Measurements from ENCODE around the gene HHIPL1.
A peak's percentile ranks its signal among the peaks of the same experiment; 100 is the strongest.

The HHIPL1 gene

DNA sequence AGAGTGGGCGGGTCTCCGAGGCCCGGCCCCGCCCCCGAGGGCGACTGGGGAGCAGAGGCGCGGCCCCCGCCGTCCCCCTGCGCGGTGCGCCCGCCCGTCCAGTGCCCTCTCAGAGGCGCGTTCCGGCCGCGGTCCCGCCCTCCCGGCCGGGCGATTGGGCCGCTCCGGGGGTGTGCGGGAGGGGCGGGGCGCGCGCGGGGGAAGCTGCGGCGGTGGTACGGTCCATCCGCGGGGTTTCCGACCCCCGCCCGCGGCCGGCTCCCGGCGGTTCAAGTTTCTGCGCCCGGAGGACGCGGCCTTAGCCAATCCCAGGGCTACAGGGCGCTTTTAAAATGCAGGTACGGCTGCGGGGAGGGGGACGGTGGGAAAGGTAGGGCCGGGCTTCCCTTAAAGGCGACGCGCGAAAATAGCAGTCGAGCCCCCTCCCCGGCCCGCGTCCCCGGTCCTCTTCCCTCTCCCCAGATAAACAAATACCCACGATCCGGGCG lies 40.6 kb upstream of the HHIPL1 start:
- TF ChIP-seq ZNF274 (IDR thresholded peaks at IDR 0.05; ENCODE audit: low read depth, low read length) = no peak
- H3K4me3 ChIP-seq (ENCODE audit: low read length) = peak overlapping the region; percentile 71

DNA sequence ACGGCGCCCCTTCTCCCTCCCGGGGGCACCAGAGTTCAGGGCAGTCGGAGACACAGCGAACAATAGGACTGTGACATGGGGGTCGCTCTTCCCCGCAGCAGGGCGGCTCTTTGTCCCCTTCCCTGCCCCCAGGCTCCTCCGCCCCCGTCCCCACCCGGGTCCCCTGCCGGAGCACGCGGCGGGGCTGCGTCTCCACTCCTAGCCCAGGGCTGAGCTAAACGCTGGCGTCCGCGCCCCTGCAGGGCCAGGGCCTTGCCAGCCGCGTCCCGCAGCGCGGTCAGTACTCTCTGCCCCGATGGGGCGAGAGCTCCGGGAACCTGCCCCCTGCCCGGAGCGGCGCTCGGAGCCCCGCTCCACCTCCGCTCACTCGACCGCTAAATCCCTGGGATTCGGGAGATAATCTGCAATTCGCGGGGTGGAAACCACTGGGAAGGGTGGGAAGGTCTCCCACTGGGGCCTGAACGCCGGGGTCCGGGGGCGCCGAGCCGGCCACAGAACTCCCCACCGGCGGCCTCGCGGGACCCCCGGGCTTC lies 40.1 kb upstream of the HHIPL1 start:
- H3K4me3 ChIP-seq (ENCODE audit: low read length) = peak overlapping the region; percentile 71
- no peak for TF ChIP-seq ZNF274 (IDR thresholded peaks at IDR 0.05; ENCODE audit: low read depth, low read length)

GRCh38 chr14:99605299-99605961 lies 39.5 kb upstream of the HHIPL1 start:
- TF ChIP-seq ZNF274 (IDR thresholded peaks at IDR 0.05; ENCODE audit: low read depth, low read length) = no peak
- H3K4me3 ChIP-seq (ENCODE audit: low read length) = peak overlapping the region; percentile 71

- TF ChIP-seq ZNF274 (IDR thresholded peaks at IDR 0.05; ENCODE audit: low read depth, low read length) = no peak
- no peak overlapping the region for H3K4me3 ChIP-seq (ENCODE audit: low read length)
Measured at GRCh38 chr14:99606359-99606758, 38.6 kb upstream of the HHIPL1 start.

DNA sequence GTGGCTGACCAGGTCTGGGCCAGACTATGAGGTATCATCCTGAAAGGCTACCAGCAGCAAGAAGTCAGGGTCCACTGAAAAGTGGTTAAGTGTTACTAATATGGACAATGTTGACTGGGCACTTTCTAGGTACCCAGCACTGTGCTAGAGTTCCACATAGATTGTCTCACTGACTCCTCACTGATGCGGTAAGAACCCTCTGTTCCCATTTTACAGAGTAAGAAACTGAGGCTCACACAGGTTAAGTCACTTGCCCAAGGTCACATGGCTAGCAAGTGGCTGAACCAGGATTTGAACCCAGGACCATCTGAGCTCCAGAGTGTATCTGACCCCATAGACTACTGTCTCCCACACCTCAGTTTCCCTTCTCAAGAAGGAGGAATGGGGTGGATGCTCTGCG lies 36.3 kb upstream of the HHIPL1 start:
- H3K4me3 ChIP-seq (ENCODE audit: low read length) = no peak overlapping the region
- TF ChIP-seq ZNF274 (IDR thresholded peaks at IDR 0.05; ENCODE audit: low read depth, low read length) = no peak

- H3K4me3 ChIP-seq (ENCODE audit: low read length) = no peak overlapping the region
- TF ChIP-seq ZNF274 (IDR thresholded peaks at IDR 0.05; ENCODE audit: low read depth, low read length) = no peak
Measured at GRCh38 chr14:99609245-99610170, 35.4 kb upstream of the HHIPL1 start.

- no peak overlapping the region for H3K4me3 ChIP-seq (ENCODE audit: low read length)
- TF ChIP-seq ZNF274 (IDR thresholded peaks at IDR 0.05; ENCODE audit: low read depth, low read length) = no peak
Measured at GRCh38 chr14:99611646-99612045, 33.3 kb upstream of the HHIPL1 start.

GRCh38 chr14:99612071-99612737 lies 32.7 kb upstream of the HHIPL1 start:
- no peak overlapping the region for H3K4me3 ChIP-seq (ENCODE audit: low read length)
- TF ChIP-seq ZNF274 (IDR thresholded peaks at IDR 0.05; ENCODE audit: low read depth, low read length) = no peak

- no peak overlapping the region for H3K4me3 ChIP-seq (ENCODE audit: low read length)
- TF ChIP-seq ZNF274 (IDR thresholded peaks at IDR 0.05; ENCODE audit: low read depth, low read length) = no peak
Measured at GRCh38 chr14:99612738-99613330, 32.1 kb upstream of the HHIPL1 start.

- H3K4me3 ChIP-seq (ENCODE audit: low read length) = no peak overlapping the region
- TF ChIP-seq ZNF274 (IDR thresholded peaks at IDR 0.05; ENCODE audit: low read depth, low read length) = no peak
Measured at GRCh38 chr14:99615497-99616157, 29.3 kb upstream of the HHIPL1 start.

DNA sequence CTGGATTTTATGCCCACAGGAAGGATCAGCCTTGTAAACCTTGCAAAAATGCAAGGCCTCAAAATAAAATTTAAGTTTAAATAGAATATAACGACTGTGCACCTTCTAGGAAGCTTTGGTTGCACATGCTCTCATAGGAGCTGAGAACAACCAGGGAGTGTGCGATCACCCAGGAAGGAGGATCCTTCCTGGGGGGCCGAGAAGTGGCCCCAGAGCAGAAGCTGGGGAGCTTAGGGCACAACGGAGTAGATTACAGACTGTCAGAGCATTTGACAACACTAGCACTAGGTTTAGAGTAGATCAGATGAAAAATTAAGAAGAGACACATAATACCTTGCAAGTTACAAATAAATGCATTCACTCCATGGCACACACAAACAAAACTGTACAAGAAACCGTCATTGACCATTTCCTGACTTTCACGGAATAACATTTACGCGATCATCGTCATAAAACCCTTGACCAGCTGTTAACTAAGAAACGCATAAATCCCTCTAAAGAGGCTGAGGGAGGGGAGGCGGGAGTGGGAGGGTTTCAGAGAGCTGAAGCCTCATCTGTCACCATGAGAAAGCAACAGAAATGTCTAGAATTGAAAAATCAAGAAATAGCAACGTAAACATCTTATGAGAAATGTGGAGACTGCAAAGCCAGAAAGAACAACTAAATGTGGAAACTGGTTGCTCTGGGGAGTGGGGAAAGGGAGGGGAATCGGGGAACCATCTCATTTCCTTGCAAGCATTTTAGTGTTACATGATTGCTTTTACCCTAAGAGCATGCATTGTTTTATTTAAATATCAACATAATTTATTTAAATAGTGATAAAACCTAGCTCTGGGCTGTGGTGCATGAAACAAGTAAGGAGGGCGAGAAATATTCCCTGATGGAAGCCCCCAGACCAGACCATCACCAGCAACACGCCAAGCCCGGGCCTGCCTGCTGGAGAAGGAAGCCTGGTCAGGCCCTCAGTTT lies 27.8 kb upstream of the HHIPL1 start:
- H3K4me3 ChIP-seq (ENCODE audit: low read length) = no peak overlapping the region
- no peak for TF ChIP-seq ZNF274 (IDR thresholded peaks at IDR 0.05; ENCODE audit: low read depth, low read length)
